K562 (cell line): ENCODE measurements around the gene RAB31. TPM values are rescaled to one million over a fixed set of nuclear protein-coding genes. Genes with fewer than 3 reads are reported as not detected.

Experiments used
- DDX20 ChIP-seq: fragments of 450-650 bp; IDR thresholded peaks from 2 replicates; pipeline ENCODE4 v1.6.1; 2016; ENCODE audit warnings: missing genetic modification characterization, low read depth, mild to moderate bottlenecking, missing compliant biosample characterization, moderate library complexity
- ESRRA ChIP-seq: fragments of 450-650 bp; IDR thresholded peaks from 2 replicates; pipeline ENCODE4 v1.6.1; 2014; ENCODE audit warnings: low read depth, mild to moderate bottlenecking, moderate library complexity, borderline replicate concordance
- HMG20B ChIP-seq: fragments of 250-450 bp; sonication (Bioruptor Pico); IDR thresholded peaks from 2 replicates; pipeline ENCODE4 v1.5.0; 2021; ENCODE audit warnings: mild to moderate bottlenecking
- NFE2L1 ChIP-seq: fragments of 450-650 bp; IDR thresholded peaks from 2 replicates; pipeline ENCODE4 v1.6.1; 2016; ENCODE audit warnings: missing genetic modification characterization, low read depth, mild to moderate bottlenecking, missing compliant biosample characterization, moderate library complexity, borderline replicate concordance
- SMARCA4 ChIP-seq: fragments of 450-650 bp; IDR thresholded peaks from 2 replicates; pipeline ENCODE4 v1.6.1; 2016
- TBL1XR1 ChIP-seq, 2 experiments: IDR thresholded peaks; 2 replicates each; pipeline ENCODE4 v1.6.1; 2012; ENCODE audit warnings: improper control_type of control experiment in 2 of 2, low read length in 2 of 2, mild to moderate bottlenecking in 1 of 2
- ZC3H4 ChIP-seq: sonication (generic); formaldehyde crosslinking; IDR thresholded peaks from 2 replicates; pipeline ENCODE4 v1.9.0; 2021; ENCODE audit warnings: missing genetic modification reagents, borderline replicate concordance
- ZNF644 ChIP-seq: fragments of 200-800 bp; sonication (Bioruptor generic); IDR thresholded peaks from 2 replicates; pipeline ENCODE4 v1.6.1; 2016; ENCODE audit warnings: low read depth, missing genetic modification characterization, missing compliant biosample characterization
- ZNF707 ChIP-seq: fragments of 250-450 bp; sonication (Bioruptor Pico); conservative IDR thresholded peaks from 2 replicates; pipeline ENCODE4 v1.8.0; 2022; ENCODE audit warnings: inconsistent platforms, mild to moderate bottlenecking, moderate library complexity
- ZNF780A ChIP-seq: fragments of 250-450 bp; sonication (Bioruptor Pico); IDR thresholded peaks from 2 replicates; pipeline ENCODE4 v1.5.0; 2021; ENCODE audit warnings: mild to moderate bottlenecking
- polyA plus RNA-seq, 8 experiments: library from polyadenylated mRNA; depleted of rRNA in 4 of 8; stranded (reverse) in 5 of 8; unstranded in 3 of 8; fragments of >200 nt; fragmentation: Nextera tagmentation in 2 of 8; fragmentation: Illumina TruSeq in 1 of 8; extraction: Ambion mirVana in 2 of 8; extraction: Trizol in 1 of 8; gene quantifications; 2 replicates each; pipeline versions ENCODE4 v1.2.1 to v1.2.3, GENCODE V29; 2011 to 2014; ENCODE audit warnings: inconsistent platforms in 1 of 8, missing spikeins in 1 of 8
- total RNA-seq, 7 experiments: library from RNA; depleted of rRNA in 6 of 7; stranded (reverse); fragments of >200 nt in 6 of 7; fragmentation: Illumina TruSeq in 2 of 7; extraction: Trizol in 2 of 7; gene quantifications; 2 replicates each; pipeline versions ENCODE4 v1.2.1 to v1.2.3, GENCODE V29; 2011 to 2021; ENCODE audit warnings: low replicate concordance in 1 of 7
- TF ChIP-seq, protein P1 (sequence below), 2 experiments: fragments of 200-800 bp in 1 of 2; sonication (Bioruptor generic) in 1 of 2; sonication (generic) in 1 of 2; formaldehyde crosslinking in 1 of 2; IDR thresholded peaks in 1 of 2; conservative IDR thresholded peaks in 1 of 2; 2 replicates each; pipeline versions ENCODE4 v1.5.0 to v1.6.1; 2016 to 2020; ENCODE audit warnings: missing compliant biosample characterization in 1 of 2, missing genetic modification characterization in 1 of 2, missing genetic modification reagents in 1 of 2
- TF ChIP-seq, protein P2 (sequence below), 2 experiments: fragments of 450-650 bp in 1 of 2; sonication (generic) in 1 of 2; formaldehyde crosslinking in 1 of 2; IDR thresholded peaks in 1 of 2; conservative IDR thresholded peaks in 1 of 2; 2 replicates each; pipeline versions ENCODE4 v1.6.1 to v1.8.1; 2016 to 2023; ENCODE audit warnings: mild to moderate bottlenecking in 2 of 2, moderate library complexity in 2 of 2, inconsistent platforms in 1 of 2, missing genetic modification reagents in 1 of 2
- TF ChIP-seq, protein P3 (sequence below): fragments of 450-650 bp; formaldehyde crosslinking; IDR thresholded peaks from 2 replicates; pipeline ENCODE4 v1.4.0; 2020; ENCODE audit warnings: mild to moderate bottlenecking
- TF ChIP-seq, protein P4 (sequence below): sonication (generic); formaldehyde crosslinking; IDR thresholded peaks from 2 replicates; pipeline ENCODE4 v1.8.1; 2023; ENCODE audit warnings: mild to moderate bottlenecking, missing genetic modification reagents, moderate library complexity
- TF ChIP-seq, protein P5 (sequence below): conservative IDR thresholded peaks from 2 replicates; pipeline ENCODE4 v1.6.1; 2011; ENCODE audit warnings: low read depth, mild to moderate bottlenecking, low read length; ENCODE audit not compliant: control insufficient read depth

Gene RAB31
- total and polyA plus RNA-seq, 9 of the 15 experiments (the other 6 are each of a cell fraction or from before 2014, with no cell fraction given), result 20.7 to 70.4 (median 41.3) TPM

DNA sequence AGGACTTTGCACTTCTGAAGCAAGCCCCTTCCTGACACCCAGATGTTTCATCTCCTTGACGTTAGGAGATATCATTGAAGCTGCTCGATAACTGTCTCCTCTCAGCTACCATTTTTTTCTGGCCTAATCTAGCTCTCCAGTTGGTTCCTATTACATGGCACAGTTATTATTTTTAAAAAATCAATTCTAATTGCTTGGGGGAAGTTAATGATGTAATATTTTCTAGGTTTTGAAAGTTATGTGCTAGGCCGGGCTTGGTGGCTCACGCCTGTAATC is 22.5 kb upstream of the RAB31 start (continued):
- TF ChIP-seq, protein P1, sequence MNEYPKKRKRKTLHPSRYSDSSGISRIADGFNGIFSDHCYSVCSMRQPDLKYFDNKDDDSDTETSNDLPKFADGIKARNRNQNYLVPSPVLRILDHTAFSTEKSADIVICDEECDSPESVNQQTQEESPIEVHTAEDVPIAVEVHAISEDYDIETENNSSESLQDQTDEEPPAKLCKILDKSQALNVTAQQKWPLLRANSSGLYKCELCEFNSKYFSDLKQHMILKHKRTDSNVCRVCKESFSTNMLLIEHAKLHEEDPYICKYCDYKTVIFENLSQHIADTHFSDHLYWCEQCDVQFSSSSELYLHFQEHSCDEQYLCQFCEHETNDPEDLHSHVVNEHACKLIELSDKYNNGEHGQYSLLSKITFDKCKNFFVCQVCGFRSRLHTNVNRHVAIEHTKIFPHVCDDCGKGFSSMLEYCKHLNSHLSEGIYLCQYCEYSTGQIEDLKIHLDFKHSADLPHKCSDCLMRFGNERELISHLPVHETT (CRISPR knock-in tag; conservative IDR thresholded peaks at IDR 0.05 in 1 of 2, IDR thresholded peaks at IDR 0.05 in 1 of 2), result 0 out of 4 replicates have a peak, but pooled peaks of 1 of the 2 experiments have one; percentile 9
- TF ChIP-seq, protein P2, sequence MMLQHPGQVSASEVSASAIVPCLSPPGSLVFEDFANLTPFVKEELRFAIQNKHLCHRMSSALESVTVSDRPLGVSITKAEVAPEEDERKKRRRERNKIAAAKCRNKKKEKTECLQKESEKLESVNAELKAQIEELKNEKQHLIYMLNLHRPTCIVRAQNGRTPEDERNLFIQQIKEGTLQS (IDR thresholded peaks at IDR 0.05), result peak; percentile 29
- TF ChIP-seq, protein P2 (CRISPR knock-in tag; conservative IDR thresholded peaks at IDR 0.05), result no peak
- no peak for TF ChIP-seq ZC3H4 (CRISPR knock-in tag)
- TF ChIP-seq SMARCA4, result no peak
- no peak for TF ChIP-seq ZNF780A (CRISPR knock-in tag)
- no peak for TF ChIP-seq ZNF644 (tag)
- TF ChIP-seq NFE2L1 (tag), result no peak
- TF ChIP-seq, protein P3, sequence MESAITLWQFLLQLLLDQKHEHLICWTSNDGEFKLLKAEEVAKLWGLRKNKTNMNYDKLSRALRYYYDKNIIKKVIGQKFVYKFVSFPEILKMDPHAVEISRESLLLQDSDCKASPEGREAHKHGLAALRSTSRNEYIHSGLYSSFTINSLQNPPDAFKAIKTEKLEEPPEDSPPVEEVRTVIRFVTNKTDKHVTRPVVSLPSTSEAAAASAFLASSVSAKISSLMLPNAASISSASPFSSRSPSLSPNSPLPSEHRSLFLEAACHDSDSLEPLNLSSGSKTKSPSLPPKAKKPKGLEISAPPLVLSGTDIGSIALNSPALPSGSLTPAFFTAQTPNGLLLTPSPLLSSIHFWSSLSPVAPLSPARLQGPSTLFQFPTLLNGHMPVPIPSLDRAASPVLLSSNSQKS, result no peak
- TF ChIP-seq ZNF707 (CRISPR knock-in tag), result no peak
- TF ChIP-seq DDX20 (tag), result peak; percentile 39; the same call in 1 of the 2 replicates
- no peak for TF ChIP-seq TBL1XR1 (IDR thresholded peaks at IDR 0.05; ENCODE audit: low read length in 2 of 2)
- TF ChIP-seq HMG20B (CRISPR knock-in tag), result no peak
- TF ChIP-seq, protein P4, sequence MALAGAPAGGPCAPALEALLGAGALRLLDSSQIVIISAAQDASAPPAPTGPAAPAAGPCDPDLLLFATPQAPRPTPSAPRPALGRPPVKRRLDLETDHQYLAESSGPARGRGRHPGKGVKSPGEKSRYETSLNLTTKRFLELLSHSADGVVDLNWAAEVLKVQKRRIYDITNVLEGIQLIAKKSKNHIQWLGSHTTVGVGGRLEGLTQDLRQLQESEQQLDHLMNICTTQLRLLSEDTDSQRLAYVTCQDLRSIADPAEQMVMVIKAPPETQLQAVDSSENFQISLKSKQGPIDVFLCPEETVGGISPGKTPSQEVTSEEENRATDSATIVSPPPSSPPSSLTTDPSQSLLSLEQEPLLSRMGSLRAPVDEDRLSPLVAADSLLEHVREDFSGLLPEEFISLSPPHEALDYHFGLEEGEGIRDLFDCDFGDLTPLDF (CRISPR knock-in tag), result no peak
- TF ChIP-seq ESRRA, result no peak
- TF ChIP-seq, protein P5, sequence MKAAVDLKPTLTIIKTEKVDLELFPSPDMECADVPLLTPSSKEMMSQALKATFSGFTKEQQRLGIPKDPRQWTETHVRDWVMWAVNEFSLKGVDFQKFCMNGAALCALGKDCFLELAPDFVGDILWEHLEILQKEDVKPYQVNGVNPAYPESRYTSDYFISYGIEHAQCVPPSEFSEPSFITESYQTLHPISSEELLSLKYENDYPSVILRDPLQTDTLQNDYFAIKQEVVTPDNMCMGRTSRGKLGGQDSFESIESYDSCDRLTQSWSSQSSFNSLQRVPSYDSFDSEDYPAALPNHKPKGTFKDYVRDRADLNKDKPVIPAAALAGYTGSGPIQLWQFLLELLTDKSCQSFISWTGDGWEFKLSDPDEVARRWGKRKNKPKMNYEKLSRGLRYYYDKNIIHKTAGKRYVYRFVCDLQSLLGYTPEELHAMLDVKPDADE, result no peak
